Duodenal mucosa (tissue), 2 donors: ENCODE measurements around the gene FHAD1.

Experiments
- H3K27ac ChIP-seq: one replicate; pipeline ENCODE4 v1.7.0; 2013; ENCODE audit warnings: low read depth, low read length
- H3K27me3 ChIP-seq, 2 donors: one replicate each; pipeline ENCODE4 v1.7.0; 2013; ENCODE audit warnings: low read length in 2 of 2, control low read depth in 1 of 2; ENCODE audit not compliant: insufficient read depth in 2 of 2, control insufficient read depth in 1 of 2
- H3K36me3 ChIP-seq, 2 donors: one replicate each; pipeline ENCODE4 v1.7.0; 2013; ENCODE audit warnings: low read length in 2 of 2, control low read depth in 1 of 2; ENCODE audit not compliant: insufficient read depth in 2 of 2, control insufficient read depth in 1 of 2
- H3K4me1 ChIP-seq, 2 donors: one replicate each; pipeline ENCODE4 v1.7.0; 2013; ENCODE audit warnings: low read length in 2 of 2, control low read depth in 1 of 2; ENCODE audit not compliant: insufficient read depth in 2 of 2, control insufficient read depth in 1 of 2
- H3K4me3 ChIP-seq, 2 donors: one replicate each; pipeline ENCODE4 v1.7.0; 2013; ENCODE audit warnings: low read length in 2 of 2, low read depth in 1 of 2
- H3K9ac ChIP-seq, 2 donors: one replicate each; pipeline ENCODE4 v1.7.0; 2013; ENCODE audit warnings: low read length in 2 of 2, low read depth in 1 of 2
- H3K9me3 ChIP-seq, 2 donors: one replicate each; pipeline ENCODE4 v1.7.0; 2013; ENCODE audit warnings: low read length in 2 of 2, control low read depth in 1 of 2; ENCODE audit not compliant: control insufficient read depth in 1 of 2

The FHAD1 gene

DNA sequence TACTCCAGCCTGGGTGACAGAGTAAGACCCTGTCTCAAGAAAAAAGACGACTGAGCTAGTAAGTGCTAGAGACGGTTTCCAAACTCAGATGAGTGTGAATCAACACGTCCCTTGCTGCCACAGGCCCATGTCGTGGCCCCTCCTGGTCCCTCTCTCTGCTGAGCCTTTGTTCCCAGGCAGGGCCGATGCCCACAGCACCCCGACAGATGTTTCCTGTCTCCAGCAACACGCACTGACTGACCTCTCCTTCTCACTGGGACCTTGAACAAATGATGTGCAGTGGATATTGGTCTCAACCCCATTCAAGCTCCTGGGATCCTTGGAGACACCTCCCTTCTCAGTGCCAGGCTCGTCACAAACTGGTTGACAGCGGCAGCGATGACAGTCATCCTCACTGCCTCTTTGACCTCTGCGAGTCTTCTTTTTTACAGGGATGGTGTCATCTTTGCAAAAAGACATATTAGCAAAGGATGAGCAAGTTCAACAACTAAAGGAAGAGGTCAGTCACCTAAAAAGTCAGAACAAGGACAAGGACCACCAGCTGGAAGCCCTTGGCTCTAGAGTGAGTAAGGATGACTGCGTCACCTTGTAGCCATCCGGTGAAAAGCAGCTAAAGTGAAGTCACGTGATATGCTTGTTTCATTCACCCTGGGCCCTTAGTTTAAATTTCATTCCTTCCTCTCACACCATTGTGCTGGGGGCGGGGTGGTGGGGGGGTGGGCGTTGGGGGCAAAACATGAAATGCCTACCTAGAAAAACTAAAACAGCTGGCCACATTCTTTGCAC, 65.8 kb downstream of the FHAD1 start:
- Histone ChIP-seq H3K9ac (no peak overlapping the region), H3K9me3 (no peaks in the 10 kb centered on the region), H3K27ac (no peak overlapping the region), H3K4me1 (peaks cover 23 to 34% of the 10 kb centered on the region in 2 donors), H3K4me3 (no peak overlapping the region), H3K27me3 (no peaks in the 10 kb centered on the region), H3K36me3 (no peaks in the 10 kb centered on the region)

DNA sequence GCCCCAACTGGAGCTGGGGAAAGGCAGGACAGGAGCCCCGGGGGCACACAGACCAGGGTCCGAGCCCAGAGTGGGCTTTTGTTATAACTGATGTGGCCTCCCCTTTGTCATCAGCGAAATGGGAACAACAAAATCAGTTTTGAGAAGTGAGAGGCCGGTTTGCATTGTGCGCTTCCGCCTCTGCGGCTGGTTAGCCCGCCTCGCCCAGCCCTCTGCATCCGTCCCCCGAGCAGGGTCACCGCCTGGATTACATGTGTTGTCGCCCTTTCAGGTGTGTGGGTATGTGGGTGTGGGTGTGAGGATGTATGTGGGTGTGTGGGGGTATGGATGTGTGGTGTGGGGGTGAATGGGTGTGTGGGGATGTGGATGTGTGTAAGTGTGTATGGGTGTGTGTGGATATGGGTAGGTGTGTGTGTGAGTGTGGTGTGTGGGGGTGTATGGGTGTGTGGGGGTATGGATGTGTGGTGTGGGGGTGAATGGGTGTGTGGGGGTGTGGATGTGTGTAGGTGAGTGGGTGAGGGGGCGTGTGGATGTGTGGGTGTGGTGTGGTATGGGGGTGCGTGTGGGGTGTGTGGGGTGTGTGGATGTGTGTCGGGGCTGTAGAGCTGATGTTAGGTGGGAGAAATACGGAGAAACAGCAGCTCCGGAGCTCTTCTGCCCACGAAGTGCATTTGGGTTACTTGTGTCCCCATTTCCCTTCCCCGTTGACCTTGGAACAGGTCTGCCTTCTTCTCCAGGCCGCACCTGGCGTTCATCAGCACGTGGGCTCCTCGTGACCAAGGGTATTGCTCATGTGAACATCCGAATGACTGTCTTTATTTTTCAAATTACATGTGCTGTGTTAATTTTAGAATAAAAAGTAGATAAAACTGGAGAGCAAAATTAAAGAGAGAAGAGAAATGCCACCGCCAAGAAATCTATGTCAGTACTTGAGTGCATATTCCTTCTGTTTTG, 67.6 kb downstream of the FHAD1 start:
- Histone ChIP-seq H3K4me1 (peaks cover 9 to 19% of the 10 kb centered on the region in 2 donors), H3K36me3 (no peaks in the 10 kb centered on the region), H3K9me3 (no peaks in the 10 kb centered on the region), H3K27me3 (no peaks in the 10 kb centered on the region), H3K4me3 (no peak overlapping the region), H3K9ac (no peak overlapping the region), H3K27ac (no peak overlapping the region)

DNA sequence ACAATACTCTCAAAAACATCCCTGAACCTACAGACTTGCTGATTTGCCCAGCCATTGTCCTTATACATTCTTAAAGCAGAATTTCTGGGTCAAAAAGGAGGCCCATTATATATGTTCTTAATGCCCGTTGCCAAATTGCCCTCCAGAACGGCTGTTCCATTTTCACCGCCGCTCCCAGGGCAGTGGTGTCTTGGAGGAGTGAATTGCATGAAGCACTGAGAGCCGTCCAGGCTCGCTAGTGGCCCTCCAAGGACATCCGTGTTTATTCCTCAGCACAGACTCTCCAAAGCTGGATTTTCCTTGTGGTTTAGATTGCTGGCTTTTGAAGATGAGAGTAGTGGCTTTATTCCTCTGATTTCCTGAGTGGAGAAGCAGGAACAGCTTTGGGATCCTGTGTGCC, 68.8 kb downstream of the FHAD1 start:
- H3K27me3 ChIP-seq = no peaks in the 10 kb centered on the region
- H3K4me1 ChIP-seq = peaks cover 0 to 8% of the 10 kb centered on the region in 2 donors
- H3K9me3 ChIP-seq = peaks cover 0 to 7% of the 10 kb centered on the region in 2 donors
- no peaks in the 10 kb centered on the region for H3K36me3 ChIP-seq
- no peak overlapping the region for H3K4me3 ChIP-seq
- H3K27ac ChIP-seq = no peak overlapping the region
- no peak overlapping the region for H3K9ac ChIP-seq

DNA sequence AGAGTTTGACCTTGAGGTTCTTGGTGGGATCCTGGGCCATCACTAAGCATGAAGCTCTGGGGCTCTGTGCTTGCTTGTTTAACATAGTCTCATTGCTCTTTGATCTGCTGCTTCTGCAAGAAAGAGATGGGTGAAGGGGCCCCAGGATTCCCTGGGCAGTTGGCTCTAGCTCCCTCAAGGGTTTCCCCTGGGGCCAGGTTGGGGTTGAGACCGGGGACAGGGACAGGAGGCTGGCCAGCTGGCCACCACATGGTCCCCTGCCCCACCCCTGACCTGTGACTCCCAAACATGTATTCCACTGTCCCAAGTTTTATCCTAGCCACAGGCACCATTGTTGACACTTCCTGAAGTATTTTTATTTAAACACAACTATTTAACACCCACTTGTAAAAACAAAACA, 69.5 kb downstream of the FHAD1 start:
- no peak overlapping the region for H3K27ac ChIP-seq
- no peak overlapping the region for H3K9ac ChIP-seq
- no peak overlapping the region for H3K4me3 ChIP-seq
- H3K36me3 ChIP-seq = no peaks in the 10 kb centered on the region
- H3K9me3 ChIP-seq = peaks cover 0 to 7% of the 10 kb centered on the region in 2 donors
- H3K4me1 ChIP-seq = peaks cover 0 to 1% of the 10 kb centered on the region in 2 donors
- H3K27me3 ChIP-seq = no peaks in the 10 kb centered on the region

DNA sequence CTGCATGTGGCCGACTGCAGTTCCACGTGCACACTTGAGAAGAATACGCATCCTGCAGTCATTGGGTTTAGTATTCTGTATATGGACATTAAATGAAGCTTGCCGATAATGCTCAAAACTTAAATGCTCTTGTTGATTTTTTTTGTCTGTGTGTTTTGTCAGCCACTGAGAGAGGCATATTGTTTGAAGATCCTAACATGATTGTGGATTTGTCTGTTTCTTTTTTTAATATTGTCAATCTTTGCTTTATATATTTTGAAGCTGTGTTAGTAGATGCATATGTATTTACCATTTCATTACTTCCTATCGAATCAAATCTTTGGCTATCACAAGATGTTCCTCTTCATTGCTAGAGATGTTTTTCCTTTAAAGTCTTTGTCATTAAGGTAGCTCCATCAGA, 73.2 kb downstream of the FHAD1 start:
- no peak overlapping the region for H3K4me3 ChIP-seq
- no peak overlapping the region for H3K27ac ChIP-seq
- H3K9ac ChIP-seq = no peak overlapping the region
- H3K36me3 ChIP-seq = no peaks in the 10 kb centered on the region
- H3K27me3 ChIP-seq = no peaks in the 10 kb centered on the region
- H3K4me1 ChIP-seq = peaks cover 13 to 18% of the 10 kb centered on the region in 2 donors
- peaks cover 0 to 7% of the 10 kb centered on the region in 2 donors for H3K9me3 ChIP-seq

DNA sequence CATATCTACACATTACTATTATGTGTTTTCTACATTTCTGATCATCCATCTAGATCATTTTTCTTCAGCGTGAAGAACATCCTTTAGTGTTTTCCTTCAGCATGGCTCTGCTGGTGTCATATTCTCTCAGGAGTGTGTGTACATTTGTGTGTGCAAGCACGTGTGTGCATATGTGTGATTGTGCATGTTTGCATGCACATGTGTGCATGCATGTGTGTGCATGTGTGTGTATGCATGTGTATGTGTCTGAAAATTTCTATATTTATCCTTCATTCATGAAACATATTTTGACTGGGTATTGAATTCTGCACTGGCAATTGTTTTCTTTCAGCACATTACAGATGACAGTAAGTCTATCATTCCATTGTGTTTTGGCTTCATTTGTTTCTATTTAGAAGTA, 74.6 kb downstream of the FHAD1 start:
- no peak overlapping the region for H3K9ac ChIP-seq
- H3K36me3 ChIP-seq = no peaks in the 10 kb centered on the region
- peaks cover 14 to 22% of the 10 kb centered on the region in 2 donors for H3K4me1 ChIP-seq

DNA sequence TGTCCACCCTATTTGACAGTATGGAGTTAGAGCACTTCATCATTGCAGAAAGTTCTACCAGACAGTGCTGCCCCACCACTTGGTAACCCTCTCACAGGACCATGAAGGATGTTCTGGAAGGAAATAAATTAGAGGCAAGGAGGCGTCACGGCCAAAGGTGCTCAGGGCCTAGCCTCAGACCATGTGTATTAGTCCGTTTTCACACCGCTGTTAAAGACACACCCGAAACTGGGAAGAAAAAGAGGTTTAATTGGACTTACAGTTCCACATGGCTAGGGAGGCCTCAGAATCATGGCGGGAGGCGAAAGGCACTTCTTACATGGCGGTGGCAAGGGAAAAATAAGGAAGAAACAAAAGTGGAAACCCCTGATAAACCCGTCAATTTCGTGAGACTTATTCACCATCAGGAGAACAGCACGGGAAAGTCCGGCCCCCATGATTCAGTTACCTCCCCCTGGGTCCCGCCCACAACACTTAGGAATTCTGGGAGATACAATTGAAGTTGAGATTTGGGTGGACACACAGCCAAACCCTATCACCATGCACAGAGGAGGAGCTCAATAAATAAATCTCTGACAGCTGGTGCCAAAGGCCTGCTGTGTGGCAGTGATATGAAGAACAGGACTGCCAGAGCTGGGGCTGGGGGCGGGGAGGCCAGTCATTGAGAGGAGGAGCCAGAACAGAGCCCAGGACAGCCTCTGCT, 75.8 kb downstream of the FHAD1 start:
- Histone ChIP-seq H3K36me3 (no peaks in the 10 kb centered on the region), H3K27ac (no peak overlapping the region), H3K4me1 (peaks cover 14 to 22% of the 10 kb centered on the region in 2 donors), H3K9me3 (peaks cover 0 to 7% of the 10 kb centered on the region in 2 donors), H3K9ac (peak overlapping the region; percentile 21 to 48), H3K4me3 (peak overlapping the region in 1 of 2 donors; percentile 48), H3K27me3 (no peaks in the 10 kb centered on the region)

More for the DNA sequence above, 74.6 kb downstream of the FHAD1 start:
- Histone ChIP-seq H3K27me3 (no peaks in the 10 kb centered on the region), H3K27ac (no peak overlapping the region), H3K9me3 (peaks cover 0 to 7% of the 10 kb centered on the region in 2 donors), H3K4me3 (no peak overlapping the region)

DNA sequence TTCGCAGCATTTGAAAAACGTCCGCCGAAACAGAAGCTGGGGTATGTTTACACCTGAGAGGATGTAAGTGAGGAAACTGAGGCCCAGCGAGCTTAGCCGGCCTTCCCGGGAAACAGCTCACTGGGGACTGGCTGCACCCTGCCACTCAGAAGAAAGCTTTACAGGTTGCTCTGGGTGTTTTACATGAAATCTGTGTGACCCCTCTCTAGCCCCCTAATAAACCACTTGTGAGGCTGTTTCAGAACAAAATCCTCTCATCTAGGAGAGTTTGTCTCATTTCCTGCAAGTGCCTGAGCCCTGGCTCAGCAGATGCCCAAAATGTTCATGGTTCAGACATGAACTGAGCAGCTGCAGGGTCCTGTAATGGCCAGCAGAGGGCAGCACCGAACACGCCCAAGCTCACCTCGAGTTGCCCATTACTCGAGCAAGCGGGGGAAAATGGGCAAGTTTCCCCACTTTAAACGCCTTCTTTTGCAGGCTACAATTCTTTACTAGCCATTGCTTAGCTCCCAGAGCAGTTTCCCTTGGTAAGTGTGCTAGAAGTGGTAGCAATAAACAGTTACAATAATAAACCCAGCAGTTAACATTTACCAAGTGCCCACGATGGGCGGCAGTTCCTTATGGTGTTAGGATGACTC, 76.4 kb downstream of the FHAD1 start:
- Histone ChIP-seq H3K4me1 (peaks cover 14 to 22% of the 10 kb centered on the region in 2 donors), H3K27me3 (no peaks in the 10 kb centered on the region), H3K36me3 (no peaks in the 10 kb centered on the region), H3K27ac (no peak overlapping the region), H3K4me3 (peak overlapping the region in 1 of 2 donors; percentile 48), H3K9ac (peak overlapping the region; percentile 21 to 48), H3K9me3 (peaks cover 0 to 7% of the 10 kb centered on the region in 2 donors)

DNA sequence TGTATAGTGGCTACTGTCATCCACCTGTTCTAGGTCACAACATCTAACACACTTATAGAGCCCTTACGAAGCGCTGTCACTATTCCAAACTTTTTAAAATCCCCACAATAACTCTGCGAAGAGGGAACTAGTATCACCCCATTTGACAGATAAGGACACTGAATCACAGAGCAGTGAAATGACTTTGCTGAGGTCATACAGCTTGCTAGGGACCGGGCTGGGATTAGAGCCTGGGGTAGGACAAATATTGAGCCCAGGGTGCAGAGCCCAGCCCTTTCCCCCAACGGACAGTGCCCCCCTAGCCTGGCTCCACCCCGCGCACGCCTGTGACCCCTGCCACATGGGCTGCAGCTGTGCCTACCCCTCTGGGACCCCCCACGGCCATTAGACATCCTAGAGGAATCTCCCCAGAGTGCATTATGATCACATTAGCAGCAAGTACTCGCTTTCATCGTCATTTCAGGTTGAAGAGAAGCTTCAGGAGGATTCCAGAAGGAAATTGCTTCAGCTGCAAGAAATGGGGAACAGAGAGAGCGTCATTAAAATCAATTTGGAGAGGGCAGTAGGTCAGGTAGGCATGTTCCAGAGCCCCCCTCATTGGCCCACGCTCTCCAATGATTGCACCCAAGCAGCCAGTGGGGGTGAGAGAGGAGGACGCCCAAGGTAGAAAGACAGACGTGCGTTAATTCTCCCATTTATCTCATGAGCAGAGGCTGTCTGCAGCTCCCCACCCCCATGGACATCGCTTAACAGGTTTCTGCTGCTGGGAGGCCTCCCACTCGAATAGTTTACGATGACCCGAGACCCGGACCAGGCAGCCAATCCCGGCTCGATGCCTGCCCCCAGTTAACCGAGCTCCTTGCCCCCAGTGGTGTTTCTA, 77.2 kb downstream of the FHAD1 start:
- peaks cover 0 to 7% of the 10 kb centered on the region in 2 donors for H3K9me3 ChIP-seq

More for the DNA sequence above, 77.2 kb downstream of the FHAD1 start:
- Histone ChIP-seq H3K4me3 (no peak overlapping the region), H3K9ac (peak overlapping the region; percentile 21 to 48), H3K27ac (no peak overlapping the region), H3K4me1 (peaks cover 21 to 26% of the 10 kb centered on the region in 2 donors), H3K27me3 (no peaks in the 10 kb centered on the region), H3K36me3 (no peaks in the 10 kb centered on the region)
